ENCODE results near the gene AARS2. TPM values are rescaled to one million over a fixed set of nuclear protein-coding genes. Genes with fewer than 3 reads are reported as not detected.

AARS2 gene
- total RNA-seq, 2 donors from 2014 or later: 12.3 to 15.2 TPM

DNA sequence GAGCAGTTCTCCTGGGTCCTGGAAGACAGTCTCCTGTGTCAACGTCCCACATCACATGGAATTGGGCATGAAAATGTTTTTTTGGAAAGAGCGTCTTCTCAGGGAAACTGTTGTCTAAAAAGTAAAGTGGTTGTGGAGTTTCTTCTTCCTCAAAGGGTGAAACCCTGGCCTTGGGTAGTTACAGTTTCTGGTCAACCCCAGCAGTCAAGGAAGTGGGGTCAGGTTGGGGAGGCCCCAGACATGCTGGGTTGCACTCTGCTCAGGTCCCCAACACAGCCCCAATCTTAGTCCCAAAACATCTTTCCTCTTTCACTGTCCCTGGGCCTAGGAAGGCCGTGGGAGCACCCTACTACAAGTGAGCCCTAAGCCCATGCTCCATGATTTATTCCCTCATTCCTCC is 46.8 kb downstream of the AARS2 start:
- peak in 1 of 2 donors; percentile 63 for DNase-seq
- peaks cover 69% of the 10 kb centered on the region for H3K4me1 Mint-ChIP-seq (ENCODE audit: low read depth)
- peak in 1 of 2 donors; percentile 20 for ATAC-seq (replicated peaks in 1 of 2)

GRCh38 chr6:44265722-44266233 is 47.4 kb downstream of the AARS2 start:
- peaks cover 75% of the 10 kb centered on the region for H3K4me1 Mint-ChIP-seq (ENCODE audit: low read depth)

More for the DNA sequence above, 46.8 kb downstream of the AARS2 start:
- Mint-ChIP-seq H3K4me3 (peak overlapping the region; percentile 88 to 99), H3K27ac (peak overlapping the region; percentile 79), H3K9me3 (no peaks in the 10 kb centered on the region), H3K27me3 (ENCODE audit: low read depth) (peaks cover 40% of the 10 kb centered on the region), H3K36me3 (ENCODE audit: insufficient read depth in 2 of 2) (peaks cover 6 to 11% of the 10 kb centered on the region in 2 donors)

DNA sequence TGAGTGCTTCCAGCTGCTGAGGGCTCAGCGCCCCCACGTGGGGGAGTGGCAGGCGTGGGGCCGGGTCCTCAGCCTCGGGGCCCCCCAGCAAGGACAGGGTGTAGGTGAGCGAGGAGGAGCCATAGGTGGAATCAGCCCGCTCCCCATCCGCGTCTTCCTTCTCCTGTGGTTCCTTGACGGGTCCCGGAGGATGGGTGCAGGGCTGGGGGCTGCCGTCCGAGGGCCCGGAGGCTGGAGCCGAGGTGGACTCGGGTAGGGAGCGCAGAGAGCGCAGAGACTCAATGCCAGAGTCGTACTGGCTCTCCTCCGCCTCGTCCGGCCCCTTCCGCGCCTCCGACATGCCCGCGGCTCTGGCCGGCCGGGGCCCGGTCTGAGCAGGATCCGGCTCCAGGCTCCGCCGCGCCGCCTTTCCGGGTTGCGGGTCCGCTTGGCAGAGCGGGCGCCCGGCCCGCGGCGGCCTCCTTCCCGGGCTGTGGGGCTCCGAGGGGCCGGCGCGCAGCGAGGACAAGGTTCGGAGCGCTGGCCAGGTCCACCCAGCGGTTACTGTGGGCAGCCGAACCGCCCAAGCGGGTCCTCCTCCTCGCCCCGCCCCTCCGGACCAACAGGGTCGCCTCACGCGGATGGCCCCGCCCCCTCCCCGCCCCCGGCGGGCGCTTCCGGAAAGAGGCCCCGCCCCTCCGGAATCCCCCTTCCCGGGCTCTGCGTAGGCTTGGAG is 48.0 kb downstream of the AARS2 start, which contains the start of gene NFKBIE:
Gene NFKBIE (minus strand): TSS at position 545 of the 715 bp plus-strand sequence. CDS start 205 bp downstream, at position 340.
- peaks cover 11 to 17% of the 10 kb centered on the region in 2 donors for H3K36me3 Mint-ChIP-seq (ENCODE audit: insufficient read depth in 2 of 2)
- peak within 1 kb of the TSS; percentile 98 for H3K27ac Mint-ChIP-seq
- peaks cover 76% of the 10 kb centered on the region for H3K4me1 Mint-ChIP-seq (ENCODE audit: low read depth)
- H3K4me3 Mint-ChIP-seq: peak within 1 kb of the TSS; percentile 99
- peak; percentile 45 to 67 for ATAC-seq (replicated peaks in 1 of 2)
- DNase-seq: peak; percentile 96 to 97
- H3K9me3 Mint-ChIP-seq: no peaks in the 10 kb centered on the region
- H3K27me3 Mint-ChIP-seq (ENCODE audit: low read depth): peaks cover 35% of the 10 kb centered on the region

More at GRCh38 chr6:44265722-44266233, 47.4 kb downstream of the AARS2 start:
- DNase-seq (no peak), ATAC-seq (replicated peaks in 1 of 2) (peak in 1 of 2 donors; percentile 58)
- Mint-ChIP-seq H3K27ac (peak overlapping the region; percentile 7), H3K36me3 (ENCODE audit: insufficient read depth in 2 of 2) (peaks cover 10 to 15% of the 10 kb centered on the region in 2 donors), H3K9me3 (no peaks in the 10 kb centered on the region), H3K4me3 (peak overlapping the region; percentile 99), H3K27me3 (ENCODE audit: low read depth) (peaks cover 36% of the 10 kb centered on the region)

GRCh38 chr6:44264154-44265006 is 48.8 kb downstream of the AARS2 start:
- DNase-seq (peak; percentile 55), ATAC-seq (replicated peaks in 1 of 2) (peak; percentile 24 to 34)
- Mint-ChIP-seq H3K4me3 (peak overlapping the region; percentile 99), H3K27ac (peak overlapping the region; percentile 98), H3K36me3 (ENCODE audit: insufficient read depth in 2 of 2) (peaks cover 11 to 17% of the 10 kb centered on the region in 2 donors), H3K4me1 (ENCODE audit: low read depth) (peaks cover 68% of the 10 kb centered on the region), H3K27me3 (ENCODE audit: low read depth) (peaks cover 28% of the 10 kb centered on the region), H3K9me3 (no peaks in the 10 kb centered on the region)

DNA sequence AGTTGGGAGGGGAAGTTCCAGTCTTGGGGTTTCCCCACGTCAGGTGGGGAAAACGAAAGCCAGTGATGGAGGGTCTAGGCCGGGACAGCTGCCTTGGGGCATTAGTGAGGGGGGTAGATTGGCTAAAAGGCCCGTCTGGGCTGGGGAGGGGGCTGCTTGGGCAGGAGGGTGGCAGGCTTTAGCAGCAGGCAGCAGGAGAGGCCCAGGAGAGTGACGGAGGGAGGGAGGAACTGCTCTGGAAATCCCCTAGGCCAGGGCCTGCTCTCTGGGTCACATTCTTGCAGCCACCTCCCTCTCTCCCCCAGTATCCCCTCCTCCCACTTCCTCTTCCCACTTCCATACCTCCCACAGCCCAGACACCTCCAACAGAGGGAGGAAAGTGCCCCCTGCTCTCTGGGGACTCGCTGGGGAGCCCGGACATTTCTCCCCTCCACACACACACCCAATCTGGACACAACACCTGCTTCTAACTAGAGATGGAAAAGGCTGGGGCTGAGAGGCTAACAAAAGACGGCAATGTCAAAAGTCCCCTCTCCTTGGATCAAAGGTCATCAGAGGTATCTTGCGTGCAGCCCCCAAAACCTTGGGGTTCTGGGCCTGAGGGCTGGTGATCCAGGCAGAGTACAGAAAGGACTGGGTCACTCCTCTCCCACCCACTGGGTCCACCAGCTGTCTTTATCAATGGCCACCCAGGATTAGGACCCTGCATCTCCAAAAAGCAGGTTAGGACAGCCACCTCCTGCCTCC is 49.6 kb downstream of the AARS2 start:
- peaks cover 11 to 17% of the 10 kb centered on the region in 2 donors for H3K36me3 Mint-ChIP-seq (ENCODE audit: insufficient read depth in 2 of 2)
- H3K4me3 Mint-ChIP-seq: peak overlapping the region; percentile 99
- ATAC-seq (replicated peaks in 1 of 2) (peak in 1 of 2 donors; percentile 21), DNase-seq (no peak)
- peaks cover 63% of the 10 kb centered on the region for H3K4me1 Mint-ChIP-seq (ENCODE audit: low read depth)
- peaks cover 19% of the 10 kb centered on the region for H3K27me3 Mint-ChIP-seq (ENCODE audit: low read depth)
- H3K9me3 Mint-ChIP-seq: no peaks in the 10 kb centered on the region
- H3K27ac Mint-ChIP-seq: peak overlapping the region; percentile 98

DNA sequence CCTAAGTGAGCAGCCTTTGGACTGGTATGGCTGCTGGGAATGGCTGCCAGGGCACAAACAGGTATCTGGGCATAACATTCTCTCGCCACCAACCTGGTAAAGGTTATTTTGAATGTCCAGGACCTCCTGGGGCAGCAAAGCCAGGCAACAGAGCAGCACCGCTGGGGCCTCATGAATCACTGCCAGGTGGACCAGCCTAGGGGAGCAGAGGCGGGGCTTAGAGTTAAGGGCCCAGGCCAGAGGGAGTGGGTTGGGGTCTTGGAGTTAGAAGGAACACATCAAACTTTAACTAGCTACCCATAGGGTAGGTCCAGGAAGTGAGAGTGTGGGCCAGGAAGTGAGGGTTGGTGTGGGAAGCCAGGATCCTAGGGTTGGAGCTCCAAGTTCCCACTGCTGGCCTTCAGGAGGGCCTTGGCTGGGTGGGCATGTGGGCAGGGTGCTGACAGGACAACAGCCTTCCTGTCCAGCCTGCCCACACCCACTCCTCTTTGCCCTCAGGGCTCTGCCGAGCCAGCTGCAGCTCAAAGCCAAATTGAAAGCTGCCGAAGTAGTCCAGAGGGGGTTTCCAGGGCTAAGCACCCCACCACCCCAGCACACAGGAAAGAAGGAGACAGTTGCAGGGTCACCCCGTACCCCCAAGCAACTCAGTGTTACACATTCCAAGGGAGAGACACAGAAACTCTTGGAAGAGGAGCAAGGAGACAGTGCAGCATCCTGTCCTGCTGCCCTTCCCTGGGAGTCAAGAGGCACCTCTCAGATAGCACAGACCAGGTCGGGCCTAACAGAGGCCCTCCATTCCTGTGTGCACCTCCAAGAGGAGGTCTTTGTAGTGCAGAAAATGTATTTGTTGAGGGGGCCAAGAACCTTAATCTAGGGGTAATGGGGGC is 50.4 kb downstream of the AARS2 start:
- Mint-ChIP-seq H3K36me3 (ENCODE audit: insufficient read depth in 2 of 2) (peaks cover 11 to 21% of the 10 kb centered on the region in 2 donors), H3K27ac (peak overlapping the region; percentile 98)

DNA sequence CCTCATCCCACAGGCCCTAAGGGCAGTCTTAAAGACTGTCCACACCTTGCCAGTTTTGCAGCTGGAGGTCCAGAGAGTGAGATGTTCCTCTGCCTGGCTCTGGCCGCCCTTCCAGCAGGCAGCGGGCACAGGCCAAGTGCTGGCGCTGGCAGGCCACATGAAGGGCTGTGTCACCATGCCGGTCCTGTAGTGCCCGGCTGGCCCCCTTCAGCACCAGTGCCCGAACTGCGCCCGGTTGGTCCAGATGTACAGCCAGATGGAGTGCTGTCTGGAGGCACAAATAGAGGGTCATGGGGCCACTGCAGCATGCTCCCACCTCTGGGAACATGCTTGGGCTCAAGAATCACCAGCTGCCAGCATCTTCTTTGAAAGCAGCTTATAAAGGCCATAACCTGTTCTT is 51.6 kb downstream of the AARS2 start:
- Mint-ChIP-seq H3K4me3 (no peak overlapping the region), H3K27me3 (ENCODE audit: low read depth) (no peaks in the 10 kb centered on the region), H3K27ac (peak overlapping the region; percentile 43), H3K36me3 (ENCODE audit: insufficient read depth in 2 of 2) (peaks cover 11 to 22% of the 10 kb centered on the region in 2 donors), H3K4me1 (ENCODE audit: low read depth) (peaks cover 61% of the 10 kb centered on the region), H3K9me3 (no peaks in the 10 kb centered on the region)
- no peak for DNase-seq
- no peak for ATAC-seq (replicated peaks in 1 of 2)

More for the DNA sequence above, 50.4 kb downstream of the AARS2 start:
- ATAC-seq (replicated peaks in 1 of 2) (no peak), DNase-seq (no peak)
- Mint-ChIP-seq H3K27me3 (ENCODE audit: low read depth) (peaks cover 11% of the 10 kb centered on the region), H3K4me3 (peak overlapping the region; percentile 99), H3K9me3 (no peaks in the 10 kb centered on the region), H3K4me1 (ENCODE audit: low read depth) (peaks cover 68% of the 10 kb centered on the region)

GRCh38 chr6:44260451-44261297 is 52.5 kb downstream of the AARS2 start:
- Mint-ChIP-seq H3K9me3 (no peaks in the 10 kb centered on the region), H3K27ac (peak overlapping the region; percentile 79), H3K4me1 (ENCODE audit: low read depth) (peaks cover 61% of the 10 kb centered on the region), H3K36me3 (ENCODE audit: insufficient read depth in 2 of 2) (peaks cover 11 to 22% of the 10 kb centered on the region in 2 donors), H3K4me3 (peak overlapping the region in 1 of 2 donors; percentile 20), H3K27me3 (ENCODE audit: low read depth) (no peaks in the 10 kb centered on the region)
- ATAC-seq (replicated peaks in 1 of 2) (no peak), DNase-seq (no peak)

GRCh38 chr6:44260011-44260410 is 53.1 kb downstream of the AARS2 start:
- Mint-ChIP-seq H3K9me3 (no peaks in the 10 kb centered on the region), H3K36me3 (ENCODE audit: insufficient read depth in 2 of 2) (peaks cover 11 to 20% of the 10 kb centered on the region in 2 donors), H3K4me3 (no peak overlapping the region), H3K27ac (no peak overlapping the region), H3K27me3 (ENCODE audit: low read depth) (no peaks in the 10 kb centered on the region), H3K4me1 (ENCODE audit: low read depth) (peaks cover 67% of the 10 kb centered on the region)
- DNase-seq (no peak), ATAC-seq (replicated peaks in 1 of 2) (no peak)

- ATAC-seq (replicated peaks in 1 of 2) (no peak), DNase-seq (no peak)
- H3K4me1 Mint-ChIP-seq (ENCODE audit: low read depth): peaks cover 64% of the 10 kb centered on the region
- no peaks in the 10 kb centered on the region for H3K9me3 Mint-ChIP-seq
- H3K4me3 Mint-ChIP-seq: peak overlapping the region; percentile 77 to 82
- H3K27ac Mint-ChIP-seq: peak overlapping the region; percentile 87
- no peaks in the 10 kb centered on the region for H3K27me3 Mint-ChIP-seq (ENCODE audit: low read depth)
- peaks cover 5 to 13% of the 10 kb centered on the region in 2 donors for H3K36me3 Mint-ChIP-seq (ENCODE audit: insufficient read depth in 2 of 2)
Observed at GRCh38 chr6:44258921-44259320, 54.2 kb downstream of the AARS2 start.

DNA sequence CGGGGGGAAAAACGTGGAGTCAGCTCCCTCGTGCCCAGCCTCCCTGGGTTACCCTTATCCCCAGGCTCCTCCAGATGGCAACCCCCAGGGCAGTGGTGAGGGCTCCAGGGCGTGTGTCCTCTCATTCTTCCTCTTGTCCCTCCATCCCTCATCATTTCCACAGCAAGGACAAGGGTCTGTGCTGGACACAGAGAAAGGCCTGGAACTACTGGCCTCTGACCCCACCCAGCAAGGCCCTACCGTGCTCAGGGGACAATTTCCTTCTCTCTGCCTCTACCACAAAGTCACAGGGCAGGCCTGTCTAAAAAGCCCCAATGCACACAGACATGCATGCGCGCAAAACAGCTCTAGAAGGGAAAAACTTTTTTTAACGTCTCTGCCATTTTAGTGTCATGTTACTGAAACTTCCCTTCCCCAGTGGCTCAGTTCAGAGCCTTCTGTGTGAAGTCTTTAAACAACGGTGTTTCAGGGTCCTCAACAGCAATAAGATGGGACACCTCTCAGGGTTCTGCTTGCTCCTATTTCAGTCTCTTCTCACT is 54.8 kb downstream of the AARS2 start:
- no peaks in the 10 kb centered on the region for H3K9me3 Mint-ChIP-seq
- no peak for DNase-seq
- peak overlapping the region; percentile 87 for H3K27ac Mint-ChIP-seq
- H3K4me3 Mint-ChIP-seq: peak overlapping the region; percentile 77 to 82
- H3K4me1 Mint-ChIP-seq (ENCODE audit: low read depth): peaks cover 64% of the 10 kb centered on the region
- H3K36me3 Mint-ChIP-seq (ENCODE audit: insufficient read depth in 2 of 2): peaks cover 9 to 14% of the 10 kb centered on the region in 2 donors
- ATAC-seq (replicated peaks in 1 of 2): no peak
- no peaks in the 10 kb centered on the region for H3K27me3 Mint-ChIP-seq (ENCODE audit: low read depth)
